Sigmoid colon (tissue), 4 donors: ENCODE results near the gene HIVEP1.

Experiments
- EP300 ChIP-seq, 4 donors: sonication (generic); formaldehyde crosslinking; IDR thresholded peaks; one replicate each; pipeline ENCODE4 v1.6.1; 2017; ENCODE audit warnings: antibody characterized with exemption in 4 of 4
- POLR2A ChIP-seq, 2 donors: fragments of 450-650 bp; IDR thresholded peaks; one replicate each; pipeline ENCODE4 v1.6.1; 2016; ENCODE audit warnings: antibody characterized with exemption in 2 of 2, mild to moderate bottlenecking in 2 of 2, moderate library complexity in 2 of 2
- POLR2AphosphoS5 ChIP-seq, 4 donors: sonication (generic); formaldehyde crosslinking; IDR thresholded peaks; one replicate each; pipeline ENCODE4 v1.6.1; 2017; ENCODE audit warnings: antibody characterized with exemption in 4 of 4
- TF ChIP-seq, protein P1 (sequence below), 4 experiments: fragments of 450-650 bp in 3 of 4; fragments of 200-600 bp in 1 of 4; IDR thresholded peaks; one replicate each; pipeline ENCODE4 v1.5.1; 2016 to 2019; ENCODE audit warnings: antibody characterized with exemption in 4 of 4, mild to moderate bottlenecking in 3 of 4, moderate library complexity in 2 of 4

DNA sequence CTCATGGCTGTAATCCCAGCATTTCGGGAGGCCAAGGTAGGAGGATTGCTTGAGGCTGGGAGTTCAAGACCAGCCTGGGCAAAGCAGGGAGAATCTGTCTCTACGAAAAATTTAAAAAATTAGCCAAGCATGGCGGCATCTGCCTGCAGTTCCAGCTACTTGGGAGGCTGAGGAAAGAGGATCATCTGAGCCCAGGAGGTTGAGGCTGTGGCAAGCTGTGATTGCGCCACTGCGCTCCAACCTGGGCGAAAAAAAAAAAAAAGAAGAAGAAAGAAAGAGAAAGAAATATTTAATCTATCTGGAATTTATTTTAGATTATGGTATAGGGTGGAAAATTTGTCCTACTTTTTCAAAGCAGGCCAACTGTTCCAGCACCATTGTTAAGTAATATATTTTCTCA is 32.2 kb upstream of the HIVEP1 start:
- TF ChIP-seq, protein P1, sequence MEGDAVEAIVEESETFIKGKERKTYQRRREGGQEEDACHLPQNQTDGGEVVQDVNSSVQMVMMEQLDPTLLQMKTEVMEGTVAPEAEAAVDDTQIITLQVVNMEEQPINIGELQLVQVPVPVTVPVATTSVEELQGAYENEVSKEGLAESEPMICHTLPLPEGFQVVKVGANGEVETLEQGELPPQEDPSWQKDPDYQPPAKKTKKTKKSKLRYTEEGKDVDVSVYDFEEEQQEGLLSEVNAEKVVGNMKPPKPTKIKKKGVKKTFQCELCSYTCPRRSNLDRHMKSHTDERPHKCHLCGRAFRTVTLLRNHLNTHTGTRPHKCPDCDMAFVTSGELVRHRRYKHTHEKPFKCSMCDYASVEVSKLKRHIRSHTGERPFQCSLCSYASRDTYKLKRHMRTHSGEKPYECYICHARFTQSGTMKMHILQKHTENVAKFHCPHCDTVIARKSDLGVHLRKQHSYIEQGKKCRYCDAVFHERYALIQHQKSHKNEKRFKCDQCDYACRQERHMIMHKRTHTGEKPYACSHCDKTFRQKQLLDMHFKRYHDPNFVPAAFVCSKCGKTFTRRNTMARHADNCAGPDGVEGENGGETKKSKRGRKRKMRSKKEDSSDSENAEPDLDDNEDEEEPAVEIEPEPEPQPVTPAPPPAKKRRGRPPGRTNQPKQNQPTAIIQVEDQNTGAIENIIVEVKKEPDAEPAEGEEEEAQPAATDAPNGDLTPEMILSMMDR (IDR thresholded peaks at IDR 0.05): no peak
- no peak for TF ChIP-seq EP300 (IDR thresholded peaks at IDR 0.05)
- no peak for TF ChIP-seq POLR2A (IDR thresholded peaks at IDR 0.05)
- no peak for TF ChIP-seq POLR2AphosphoS5 (IDR thresholded peaks at IDR 0.05)
